ENCODE data around the gene ZNF518A. TPM values are rescaled to one million over a fixed set of nuclear protein-coding genes. Genes with fewer than 3 reads are reported as not detected.

Gene ZNF518A
- polyA plus RNA-seq, 1 donor from 2014 or later, result 56.7 TPM

- no peaks in the 10 kb centered on the region for H4K20me1 ChIP-seq (ENCODE audit: insufficient read depth)
- H3K79me2 ChIP-seq (replicated peaks; ENCODE audit: insufficient read depth, low read length), result peaks cover 2% of the 10 kb centered on the region
- H3K4me3 ChIP-seq (ENCODE audit: low read length), result no peak overlapping the region
- no peak overlapping the region for H3K9ac ChIP-seq (ENCODE audit: low read length)
- no peaks in the 10 kb centered on the region for H3K9me2 ChIP-seq (ENCODE audit: insufficient read depth, low read length)
- no peaks in the 10 kb centered on the region for H3F3A ChIP-seq (ENCODE audit: insufficient read depth, low read length, poor library complexity, severe bottlenecking)
- no peak overlapping the region for H2AFZ ChIP-seq (ENCODE audit: low read depth, low read length)
- H3K9me3 ChIP-seq (ENCODE audit: low read length), result no peaks in the 10 kb centered on the region
- H3K27ac ChIP-seq (ENCODE audit: low read length), result no peak overlapping the region
- H3K36me3 ChIP-seq (ENCODE audit: insufficient read depth, low read length), result peaks cover 4% of the 10 kb centered on the region
- no peak for TF ChIP-seq TAF1 (IDR thresholded peaks at IDR 0.05; ENCODE audit: low read depth)
- TF ChIP-seq, protein P1, sequence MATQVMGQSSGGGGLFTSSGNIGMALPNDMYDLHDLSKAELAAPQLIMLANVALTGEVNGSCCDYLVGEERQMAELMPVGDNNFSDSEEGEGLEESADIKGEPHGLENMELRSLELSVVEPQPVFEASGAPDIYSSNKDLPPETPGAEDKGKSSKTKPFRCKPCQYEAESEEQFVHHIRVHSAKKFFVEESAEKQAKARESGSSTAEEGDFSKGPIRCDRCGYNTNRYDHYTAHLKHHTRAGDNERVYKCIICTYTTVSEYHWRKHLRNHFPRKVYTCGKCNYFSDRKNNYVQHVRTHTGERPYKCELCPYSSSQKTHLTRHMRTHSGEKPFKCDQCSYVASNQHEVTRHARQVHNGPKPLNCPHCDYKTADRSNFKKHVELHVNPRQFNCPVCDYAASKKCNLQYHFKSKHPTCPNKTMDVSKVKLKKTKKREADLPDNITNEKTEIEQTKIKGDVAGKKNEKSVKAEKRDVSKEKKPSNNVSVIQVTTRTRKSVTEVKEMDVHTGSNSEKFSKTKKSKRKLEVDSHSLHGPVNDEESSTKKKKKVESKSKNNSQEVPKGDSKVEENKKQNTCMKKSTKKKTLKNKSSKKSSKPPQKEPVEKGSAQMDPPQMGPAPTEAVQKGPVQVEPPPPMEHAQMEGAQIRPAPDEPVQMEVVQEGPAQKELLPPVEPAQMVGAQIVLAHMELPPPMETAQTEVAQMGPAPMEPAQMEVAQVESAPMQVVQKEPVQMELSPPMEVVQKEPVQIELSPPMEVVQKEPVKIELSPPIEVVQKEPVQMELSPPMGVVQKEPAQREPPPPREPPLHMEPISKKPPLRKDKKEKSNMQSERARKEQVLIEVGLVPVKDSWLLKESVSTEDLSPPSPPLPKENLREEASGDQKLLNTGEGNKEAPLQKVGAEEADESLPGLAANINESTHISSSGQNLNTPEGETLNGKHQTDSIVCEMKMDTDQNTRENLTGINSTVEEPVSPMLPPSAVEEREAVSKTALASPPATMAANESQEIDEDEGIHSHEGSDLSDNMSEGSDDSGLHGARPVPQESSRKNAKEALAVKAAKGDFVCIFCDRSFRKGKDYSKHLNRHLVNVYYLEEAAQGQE (IDR thresholded peaks at IDR 0.05; ENCODE audit: borderline replicate concordance), result no peak
- H3K27me3 ChIP-seq (ENCODE audit: insufficient read depth, low read depth, low read length), result no peaks in the 10 kb centered on the region
- H3K4me2 ChIP-seq (ENCODE audit: low read length), result no peak overlapping the region
These were observed 7.5 kb downstream of the ZNF518A start for GRCh38 chr10:96137567-96137966.

DNA sequence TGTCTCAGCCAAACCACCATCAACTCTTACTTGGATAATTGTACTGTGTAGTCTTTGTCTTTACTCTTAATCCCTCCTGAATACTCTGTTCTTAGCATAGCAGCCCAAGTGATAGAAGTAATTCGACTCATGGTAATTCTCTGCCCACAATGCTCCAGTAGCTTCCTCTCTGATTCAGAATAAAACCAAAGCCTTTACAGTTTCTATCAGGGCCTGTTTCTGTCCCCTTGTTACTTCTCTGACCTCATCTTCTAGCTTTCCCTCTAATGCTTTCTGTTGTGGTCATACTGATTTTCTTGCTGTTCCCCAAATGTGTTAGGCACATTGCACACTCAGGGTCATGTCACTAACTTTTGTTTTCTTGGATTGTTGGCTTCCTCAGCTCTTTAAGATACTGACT, 8.0 kb downstream of the ZNF518A start:
- no peak overlapping the region for H3K4me3 ChIP-seq (ENCODE audit: low read length)
- no peaks in the 10 kb centered on the region for H3K9me2 ChIP-seq (ENCODE audit: insufficient read depth, low read length)
- no peak overlapping the region for H2AFZ ChIP-seq (ENCODE audit: low read depth, low read length)
- H3K27me3 ChIP-seq (ENCODE audit: insufficient read depth, low read depth, low read length), result no peaks in the 10 kb centered on the region
- no peaks in the 10 kb centered on the region for H3K79me2 ChIP-seq (replicated peaks; ENCODE audit: insufficient read depth, low read length)
- no peak for TF ChIP-seq EP300 (conservative IDR thresholded peaks at IDR 0.05; ENCODE audit: poor library complexity, severe bottlenecking)
- TF ChIP-seq, protein P1 (IDR thresholded peaks at IDR 0.05; ENCODE audit: borderline replicate concordance), result no peak
- TF ChIP-seq CTCF (IDR thresholded peaks at IDR 0.05; ENCODE audit: poor library complexity, severe bottlenecking), result no peak
- no peak for TF ChIP-seq RAD21 (conservative IDR thresholded peaks at IDR 0.05)
- no peak for TF ChIP-seq TAF1 (IDR thresholded peaks at IDR 0.05; ENCODE audit: low read depth)
- no peak for TF ChIP-seq MXI1 (conservative IDR thresholded peaks at IDR 0.05; ENCODE audit: poor library complexity, severe bottlenecking)
- no peak for TF ChIP-seq POLR2AphosphoS5 (IDR thresholded peaks at IDR 0.05)
- no peak for TF ChIP-seq SMC3 (conservative IDR thresholded peaks at IDR 0.05; ENCODE audit: poor library complexity)
- no peak for TF ChIP-seq EZH2 (IDR thresholded peaks at IDR 0.05; ENCODE audit: borderline replicate concordance, insufficient read depth, low read length, poor library complexity, severe bottlenecking)
- H3K9me3 ChIP-seq (ENCODE audit: low read length), result no peaks in the 10 kb centered on the region
- H4K20me1 ChIP-seq (ENCODE audit: insufficient read depth), result no peaks in the 10 kb centered on the region
- H3K4me2 ChIP-seq (ENCODE audit: low read length), result no peak overlapping the region
- no peak overlapping the region for H3K9ac ChIP-seq (ENCODE audit: low read length)
- no peaks in the 10 kb centered on the region for H3F3A ChIP-seq (ENCODE audit: insufficient read depth, low read length, poor library complexity, severe bottlenecking)
- H3K36me3 ChIP-seq (ENCODE audit: insufficient read depth, low read length), result peaks cover 6% of the 10 kb centered on the region
- no peak overlapping the region for H3K27ac ChIP-seq (ENCODE audit: low read length)
